IgD-negative memory B cell (primary cell): ENCODE data around the gene PRRC2C. TPM values are rescaled to one million over a fixed set of nuclear protein-coding genes. Genes with fewer than 3 reads are reported as not detected.
"Not testable (repeated sequence)": the region's sequence is repeated elsewhere in the genome, so short reads cannot be mapped to it uniquely, and the experiment has no call there.

ENCODE experiments used
- H3K27ac Mint-ChIP-seq, 3 donors: one replicate each; pipeline ENCODE4 v1.8.0; 2020 to 2022; ENCODE audit warnings: mild to moderate bottlenecking in 3 of 3, mixed read lengths in 3 of 3, moderate library complexity in 1 of 3
- H3K27me3 Mint-ChIP-seq: one replicate; pipeline ENCODE4 v1.8.0; 2021; ENCODE audit warnings: mixed read lengths
- H3K36me3 Mint-ChIP-seq: one replicate; pipeline ENCODE4 v1.8.0; 2020; ENCODE audit warnings: mild to moderate bottlenecking, mixed read lengths
- H3K4me1 Mint-ChIP-seq, 3 donors: one replicate each; pipeline ENCODE4 v1.8.0; 2020 to 2022; ENCODE audit warnings: mixed read lengths in 3 of 3, mild to moderate bottlenecking in 1 of 3
- H3K4me3 Mint-ChIP-seq, 4 donors: one replicate each; pipeline ENCODE4 v1.8.0; 2020 to 2022; ENCODE audit warnings: mild to moderate bottlenecking in 4 of 4, mixed read lengths in 4 of 4, moderate library complexity in 3 of 4
- H3K9me3 Mint-ChIP-seq, 3 donors: one replicate each; pipeline ENCODE4 v1.8.0; 2020 to 2021; ENCODE audit warnings: mixed read lengths in 3 of 3, mild to moderate bottlenecking in 1 of 3
- polyA plus RNA-seq: library from polyadenylated mRNA; unstranded; fragments of 300-500 nt; fragmentation: Illumina TruSeq; gene quantifications from one replicate; pipeline ENCODE4 v1.2.3, GENCODE V29; 2021

Gene PRRC2C
- polyA plus RNA-seq, 1 donor from 2014 or later: 67.2 TPM

- H3K27me3 Mint-ChIP-seq: no peaks in the 10 kb centered on the region
- no peaks in the 10 kb centered on the region for H3K4me1 Mint-ChIP-seq
- peaks cover 12% of the 10 kb centered on the region for H3K36me3 Mint-ChIP-seq
- no peak overlapping the region for H3K27ac Mint-ChIP-seq
- H3K4me3 Mint-ChIP-seq: no peak overlapping the region
- no peaks in the 10 kb centered on the region for H3K9me3 Mint-ChIP-seq
These were observed 100.4 kb downstream of the PRRC2C start for GRCh38 chr1:171585715-171586114.

DNA sequence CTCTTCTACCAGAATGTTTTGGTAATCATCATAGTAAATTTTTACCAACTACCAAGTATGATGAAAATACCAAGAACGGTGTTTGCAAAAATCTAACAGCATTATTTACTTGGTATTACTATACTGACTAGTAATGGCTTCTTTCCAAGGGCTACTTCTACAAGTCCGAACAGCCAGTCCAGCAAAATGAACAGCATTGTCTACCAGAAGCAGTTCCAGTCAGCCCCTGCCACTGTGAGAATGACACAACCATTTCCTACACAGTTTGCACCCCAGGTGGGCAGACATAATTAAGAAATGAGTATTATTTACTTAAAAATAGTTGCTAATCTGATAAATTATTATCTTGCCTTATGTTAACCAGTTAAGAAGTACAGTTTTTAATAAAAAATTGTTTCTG, 102.9 kb downstream of the PRRC2C start:
- H3K9me3 Mint-ChIP-seq: no peaks in the 10 kb centered on the region
- H3K27me3 Mint-ChIP-seq: no peaks in the 10 kb centered on the region
- no peak overlapping the region for H3K4me3 Mint-ChIP-seq
- H3K36me3 Mint-ChIP-seq: peaks cover 12% of the 10 kb centered on the region
- H3K4me1 Mint-ChIP-seq: no peaks in the 10 kb centered on the region
- no peak overlapping the region for H3K27ac Mint-ChIP-seq

DNA sequence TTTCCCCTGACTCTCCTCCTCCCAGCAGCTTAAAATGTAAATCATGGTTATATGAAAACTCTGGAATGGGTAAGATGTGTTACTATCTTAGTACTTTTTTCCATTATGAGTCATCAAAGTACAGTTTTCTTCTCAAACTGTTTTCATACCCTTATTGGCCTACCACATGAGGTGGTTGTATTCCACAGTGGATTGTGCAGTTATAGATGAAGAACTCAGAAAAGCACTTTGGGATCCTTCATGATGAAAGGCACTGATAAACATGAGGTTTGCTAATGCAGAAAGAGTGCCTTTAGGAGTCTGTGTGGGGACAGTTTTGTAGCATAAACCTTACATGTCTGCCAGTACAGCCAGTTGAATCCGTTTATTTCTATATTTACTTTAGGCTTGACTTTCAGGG, 104.7 kb downstream of the PRRC2C start:
- H3K9me3 Mint-ChIP-seq: no peaks in the 10 kb centered on the region
- H3K27ac Mint-ChIP-seq: peak overlapping the region in 1 of 3 donors; percentile 50
- H3K36me3 Mint-ChIP-seq: peaks cover 7% of the 10 kb centered on the region
- no peaks in the 10 kb centered on the region for H3K27me3 Mint-ChIP-seq
- H3K4me3 Mint-ChIP-seq: no peak overlapping the region
- H3K4me1 Mint-ChIP-seq: no peaks in the 10 kb centered on the region

GRCh38 chr1:171595324-171595723, 110.0 kb downstream of the PRRC2C start:
- H3K27me3 Mint-ChIP-seq: no peaks in the 10 kb centered on the region
- H3K27ac Mint-ChIP-seq: no peak overlapping the region
- no peaks in the 10 kb centered on the region for H3K4me1 Mint-ChIP-seq
- H3K9me3 Mint-ChIP-seq: peaks cover 0 to 5% (median 0%) of the 10 kb centered on the region in 3 donors
- no peak overlapping the region for H3K4me3 Mint-ChIP-seq
- peaks cover 7% of the 10 kb centered on the region for H3K36me3 Mint-ChIP-seq

GRCh38 chr1:171596119-171596518, 110.8 kb downstream of the PRRC2C start:
- Mint-ChIP-seq H3K4me3 (no peak overlapping the region), H3K27me3 (no peaks in the 10 kb centered on the region), H3K4me1 (no peaks in the 10 kb centered on the region)

DNA sequence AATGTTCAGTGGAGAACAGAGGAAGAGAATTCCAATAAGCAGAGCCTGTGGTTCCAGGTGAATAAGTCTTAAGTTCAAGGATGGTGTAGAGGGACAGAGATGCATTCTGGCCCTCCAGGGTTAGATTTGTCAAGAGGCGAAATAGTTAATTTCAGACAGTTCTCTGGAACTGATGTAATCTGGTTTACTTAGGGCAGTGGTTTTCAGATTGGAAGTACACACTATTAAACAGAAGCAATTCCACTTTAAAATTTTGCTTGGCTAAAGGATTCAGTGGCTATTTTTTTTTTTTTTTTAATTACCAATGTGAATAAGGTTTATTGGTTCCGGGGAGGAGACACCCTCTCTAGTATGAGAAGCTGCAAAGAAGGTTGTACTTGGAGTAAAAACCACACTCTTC, 111.4 kb downstream of the PRRC2C start:
- Mint-ChIP-seq H3K36me3 (peaks cover 7% of the 10 kb centered on the region), H3K9me3 (peaks cover 0 to 5% (median 0%) of the 10 kb centered on the region in 3 donors), H3K27me3 (no peaks in the 10 kb centered on the region), H3K4me3 (no peak overlapping the region), H3K27ac (no peak overlapping the region), H3K4me1 (no peaks in the 10 kb centered on the region)

More at GRCh38 chr1:171596119-171596518, 110.8 kb downstream of the PRRC2C start:
- Mint-ChIP-seq H3K9me3 (peaks cover 0 to 5% (median 0%) of the 10 kb centered on the region in 3 donors), H3K36me3 (peaks cover 7% of the 10 kb centered on the region), H3K27ac (no peak overlapping the region)

GRCh38 chr1:171597203-171597602, 111.9 kb downstream of the PRRC2C start:
- Mint-ChIP-seq H3K9me3 (peaks cover 0 to 5% (median 0%) of the 10 kb centered on the region in 3 donors), H3K4me1 (no peaks in the 10 kb centered on the region), H3K36me3 (peaks cover 7% of the 10 kb centered on the region), H3K27me3 (no peaks in the 10 kb centered on the region), H3K4me3 (no peak overlapping the region), H3K27ac (no peak overlapping the region)

DNA sequence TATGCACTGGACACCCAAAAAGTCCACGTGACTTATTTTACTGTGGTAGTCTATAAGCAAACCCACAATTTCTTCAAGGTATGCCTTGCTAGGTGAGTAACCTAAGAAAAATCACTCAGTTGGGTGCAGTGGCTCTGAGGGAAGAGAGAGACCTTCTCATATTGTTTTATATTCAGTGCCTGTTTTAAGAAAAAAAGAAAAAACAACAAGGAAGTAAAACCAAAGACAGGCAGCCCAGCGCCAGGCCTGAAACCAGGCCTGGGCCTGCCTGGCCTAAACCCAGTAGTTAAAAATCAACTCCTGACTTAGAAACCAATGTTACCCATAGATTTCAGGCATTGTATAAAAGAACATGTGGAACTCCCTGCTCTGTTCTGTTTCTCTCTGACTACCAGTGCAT, 115.0 kb downstream of the PRRC2C start:
- not testable (repeated sequence) for H3K36me3 Mint-ChIP-seq, H3K27me3 Mint-ChIP-seq, H3K9me3 Mint-ChIP-seq, H3K27ac Mint-ChIP-seq, H3K4me3 Mint-ChIP-seq, H3K4me1 Mint-ChIP-seq

- Mint-ChIP-seq H3K27me3 (no peaks in the 10 kb centered on the region), H3K27ac (peak overlapping the region in 1 of 3 donors; percentile 50), H3K4me3 (no peak overlapping the region), H3K36me3 (peaks cover 3% of the 10 kb centered on the region), H3K9me3 (peaks cover 0 to 5% (median 0%) of the 10 kb centered on the region in 3 donors), H3K4me1 (peaks cover 0 to under 1% (median 0%) of the 10 kb centered on the region in 3 donors)
These were observed 115.5 kb downstream of the PRRC2C start for GRCh38 chr1:171600862-171601261.

GRCh38 chr1:171603042-171603441, 117.7 kb downstream of the PRRC2C start:
- H3K9me3 Mint-ChIP-seq, H3K27ac Mint-ChIP-seq, H3K4me1 Mint-ChIP-seq, H3K36me3 Mint-ChIP-seq, H3K27me3 Mint-ChIP-seq, H3K4me3 Mint-ChIP-seq: not testable (repeated sequence)

- peak overlapping the region in 2 of 3 donors; percentile 28 to 79 for H3K27ac Mint-ChIP-seq
- H3K27me3 Mint-ChIP-seq: no peaks in the 10 kb centered on the region
- H3K4me1 Mint-ChIP-seq: peaks cover 2 to 6% (median 6%) of the 10 kb centered on the region in 3 donors
- H3K4me3 Mint-ChIP-seq: no peak overlapping the region
- H3K9me3 Mint-ChIP-seq: no peaks in the 10 kb centered on the region
- no peaks in the 10 kb centered on the region for H3K36me3 Mint-ChIP-seq
These were observed 121.1 kb downstream of the PRRC2C start for GRCh38 chr1:171606402-171606941.

DNA sequence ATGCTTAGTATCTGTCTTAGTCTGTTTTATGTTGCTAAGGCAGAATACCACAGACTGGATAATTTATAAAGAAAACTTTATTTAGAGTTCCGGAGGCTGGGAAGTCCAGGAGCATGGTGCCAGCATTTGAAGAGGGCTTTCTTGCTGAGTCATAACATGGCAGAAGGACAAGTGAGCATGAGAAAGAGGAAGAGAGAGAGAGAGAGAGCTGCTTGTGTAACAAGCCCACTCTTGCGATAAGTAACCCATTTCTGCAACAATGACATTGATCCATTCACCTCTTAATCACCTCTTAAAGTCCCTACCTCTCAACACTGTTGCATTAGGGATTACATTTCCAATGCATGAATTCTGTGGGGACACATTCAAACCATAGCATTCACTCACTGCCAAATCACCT, 125.1 kb downstream of the PRRC2C start:
- Mint-ChIP-seq H3K27me3 (no peaks in the 10 kb centered on the region), H3K36me3 (no peaks in the 10 kb centered on the region), H3K4me1 (peaks cover 4 to 6% (median 6%) of the 10 kb centered on the region in 3 donors), H3K27ac (no peak overlapping the region), H3K4me3 (no peak overlapping the region), H3K9me3 (no peaks in the 10 kb centered on the region)

DNA sequence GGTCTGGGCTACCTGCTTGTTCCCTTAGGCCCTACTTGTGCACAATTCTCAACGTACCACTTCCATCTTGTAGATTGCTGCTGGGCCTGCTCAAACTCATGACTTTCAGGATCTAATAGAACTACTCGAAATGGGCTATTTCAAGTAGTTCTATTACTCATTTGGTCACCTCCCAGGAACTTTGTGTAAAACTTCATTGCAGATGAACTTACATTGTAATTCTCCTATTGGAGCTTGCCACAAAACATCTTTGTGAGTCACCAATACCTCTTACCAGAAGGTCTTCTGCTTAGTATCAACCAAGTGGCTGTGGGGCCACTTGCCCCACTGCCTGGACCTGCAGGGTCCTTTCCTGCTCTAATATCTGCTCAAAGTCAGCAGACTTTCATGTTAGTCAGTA, 126.0 kb downstream of the PRRC2C start:
- no peak overlapping the region for H3K27ac Mint-ChIP-seq
- H3K4me3 Mint-ChIP-seq: no peak overlapping the region
- peaks cover 2 to 5% (median 3%) of the 10 kb centered on the region in 3 donors for H3K4me1 Mint-ChIP-seq
- no peaks in the 10 kb centered on the region for H3K9me3 Mint-ChIP-seq
- no peaks in the 10 kb centered on the region for H3K27me3 Mint-ChIP-seq
- no peaks in the 10 kb centered on the region for H3K36me3 Mint-ChIP-seq

DNA sequence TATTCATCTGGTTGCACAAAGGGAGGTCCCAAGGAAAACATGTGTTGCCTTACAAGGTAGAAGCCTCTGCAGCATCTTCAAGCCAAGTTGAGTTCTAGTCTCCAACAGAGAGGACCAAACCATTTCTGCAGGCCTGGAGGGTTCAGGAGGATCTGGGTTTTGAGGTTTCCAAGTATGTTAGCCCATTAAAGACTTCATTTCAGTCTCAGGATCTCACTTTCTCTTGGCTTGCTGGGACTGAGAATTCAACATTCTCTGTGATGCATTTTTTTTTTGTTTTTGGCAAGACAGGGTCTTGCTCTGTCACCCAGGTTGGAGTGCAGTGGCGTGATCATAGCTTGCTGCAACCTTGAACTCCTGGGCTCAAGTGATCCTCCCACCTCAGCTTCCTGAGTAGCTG, 128.0 kb downstream of the PRRC2C start:
- Mint-ChIP-seq H3K9me3 (no peaks in the 10 kb centered on the region), H3K4me3 (no peak overlapping the region), H3K27ac (no peak overlapping the region), H3K36me3 (no peaks in the 10 kb centered on the region), H3K27me3 (no peaks in the 10 kb centered on the region), H3K4me1 (peaks cover 0 to 2% (median 0%) of the 10 kb centered on the region in 3 donors)

DNA sequence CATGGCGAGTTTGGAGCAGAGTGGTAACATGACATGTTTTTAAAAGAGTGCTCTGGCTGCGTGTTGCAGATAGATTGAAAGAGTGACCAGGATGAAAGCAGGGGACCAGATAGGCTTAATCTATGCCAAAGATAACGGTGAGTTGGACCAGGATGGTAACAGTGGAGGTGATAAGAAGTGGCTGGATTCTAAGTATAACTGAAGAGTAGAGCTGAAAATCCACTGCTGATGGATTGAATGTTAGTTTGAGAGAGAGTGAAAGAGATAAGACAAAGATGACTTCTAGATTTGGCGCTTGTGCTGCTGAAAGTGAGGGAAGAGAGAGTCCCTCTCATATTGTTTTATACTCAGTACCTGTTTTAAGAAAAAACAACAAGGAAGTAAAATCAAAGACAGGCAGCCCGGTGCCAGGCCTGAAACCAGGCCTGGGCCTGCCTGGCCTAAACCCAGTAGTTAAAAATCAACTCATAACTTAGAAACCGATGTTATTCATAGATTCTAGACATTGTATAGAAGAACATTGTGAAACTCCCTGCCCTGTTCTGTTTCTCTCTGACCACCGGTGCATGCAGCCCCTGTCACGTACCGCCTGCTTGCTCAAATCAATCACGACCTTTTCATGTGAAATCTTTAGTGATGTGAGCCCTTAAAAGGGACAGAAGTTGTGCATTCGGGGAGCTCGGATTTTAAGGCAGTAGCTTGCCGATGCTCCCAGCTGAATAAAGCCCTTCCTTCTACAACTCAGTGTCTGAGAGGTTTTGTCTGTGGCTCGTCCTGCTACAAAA, 130.0 kb downstream of the PRRC2C start:
- H3K27me3 Mint-ChIP-seq, H3K9me3 Mint-ChIP-seq, H3K4me1 Mint-ChIP-seq, H3K27ac Mint-ChIP-seq, H3K36me3 Mint-ChIP-seq, H3K4me3 Mint-ChIP-seq: not testable (repeated sequence)

DNA sequence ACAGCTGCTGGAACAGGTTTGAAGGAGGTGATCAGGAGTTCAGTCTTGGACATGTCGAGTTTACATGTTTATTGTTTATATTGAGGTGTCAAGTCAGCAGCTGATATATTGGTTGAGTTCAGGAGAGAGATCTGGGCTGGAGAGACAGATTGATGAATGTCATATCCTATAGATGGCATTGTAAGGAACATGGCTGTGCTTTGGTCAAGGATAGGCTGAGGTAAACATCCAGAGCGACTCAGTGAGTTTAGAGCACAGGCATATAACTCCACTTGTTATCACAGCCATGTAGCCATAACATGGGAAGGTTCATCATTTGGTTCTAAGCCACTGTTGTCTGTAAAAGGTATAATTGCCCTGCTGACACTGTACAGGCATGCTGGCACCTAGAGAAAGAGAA, 131.3 kb downstream of the PRRC2C start:
- peaks cover 0 to 2% (median 0%) of the 10 kb centered on the region in 3 donors for H3K4me1 Mint-ChIP-seq
- no peak overlapping the region for H3K4me3 Mint-ChIP-seq
- H3K27me3 Mint-ChIP-seq: no peaks in the 10 kb centered on the region
- no peak overlapping the region for H3K27ac Mint-ChIP-seq
- H3K36me3 Mint-ChIP-seq: no peaks in the 10 kb centered on the region
- H3K9me3 Mint-ChIP-seq: no peaks in the 10 kb centered on the region
